ENCODE measurements around the gene C11orf97.

Gene C11orf97

DNA sequence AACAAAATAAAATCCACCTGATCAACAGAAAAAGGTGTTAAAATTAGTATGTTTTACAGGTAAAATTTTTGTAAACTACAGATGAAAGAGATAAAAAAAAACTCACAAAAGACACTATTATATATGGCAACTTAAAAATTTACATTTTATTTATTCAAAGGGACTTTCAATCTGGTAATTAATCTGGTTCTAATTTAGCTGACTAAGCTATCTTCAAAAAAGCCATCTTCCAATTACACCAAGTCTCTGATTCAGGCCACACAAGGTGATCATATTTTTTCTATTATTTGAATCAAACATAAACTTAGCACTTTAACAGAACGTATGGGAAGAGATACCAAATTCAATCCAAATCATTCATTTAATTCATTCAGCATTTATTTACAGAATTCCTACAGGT lies 26.2 kb upstream of the C11orf97 start:
- Histone ChIP-seq H4K8ac (ENCODE audit: low read depth, low read length) (no peak overlapping the region), H3K27ac (ENCODE audit: low read depth, low read length) (no peak overlapping the region), H3K4me3 (ENCODE audit: low read length) (no peak overlapping the region), H3K4me2 (ENCODE audit: low read length) (no peak overlapping the region), H3K79me2 (ENCODE audit: control insufficient read depth, insufficient read depth, low read length) (no peaks in the 10 kb centered on the region), H2BK120ac (ENCODE audit: low read depth, low read length) (no peak overlapping the region), H2BK5ac (ENCODE audit: low read length) (no peak overlapping the region), H4K5ac (ENCODE audit: low read length) (no peak overlapping the region), H3K23ac (ENCODE audit: low read length) (no peak overlapping the region), H3K4ac (ENCODE audit: low read depth, low read length) (no peak overlapping the region), H2BK15ac (replicated peaks; ENCODE audit: low read depth) (no peak overlapping the region), H3K27me3 (ENCODE audit: insufficient read depth, low read length, poor library complexity) (no peaks in the 10 kb centered on the region), H3K56ac (ENCODE audit: low read length) (no peak overlapping the region), H3K4me1 (ENCODE audit: control insufficient read depth, low read depth, low read length) (no peaks in the 10 kb centered on the region), H3K18ac (ENCODE audit: low read length) (no peak overlapping the region), H3K36me3 (ENCODE audit: control insufficient read depth, insufficient read depth, low read length) (no peaks in the 10 kb centered on the region), H3K79me1 (ENCODE audit: low read length) (no peaks in the 10 kb centered on the region), H2AK5ac (ENCODE audit: low read length) (no peak overlapping the region), H3K9ac (ENCODE audit: low read length) (no peak overlapping the region)
- DNase-seq = no peak
- no CpG with 5 or more reads among the region's 1 CpG for WGBS (ENCODE audit: extremely low coverage, insufficient coverage, low lambda C conversion rate)

DNA sequence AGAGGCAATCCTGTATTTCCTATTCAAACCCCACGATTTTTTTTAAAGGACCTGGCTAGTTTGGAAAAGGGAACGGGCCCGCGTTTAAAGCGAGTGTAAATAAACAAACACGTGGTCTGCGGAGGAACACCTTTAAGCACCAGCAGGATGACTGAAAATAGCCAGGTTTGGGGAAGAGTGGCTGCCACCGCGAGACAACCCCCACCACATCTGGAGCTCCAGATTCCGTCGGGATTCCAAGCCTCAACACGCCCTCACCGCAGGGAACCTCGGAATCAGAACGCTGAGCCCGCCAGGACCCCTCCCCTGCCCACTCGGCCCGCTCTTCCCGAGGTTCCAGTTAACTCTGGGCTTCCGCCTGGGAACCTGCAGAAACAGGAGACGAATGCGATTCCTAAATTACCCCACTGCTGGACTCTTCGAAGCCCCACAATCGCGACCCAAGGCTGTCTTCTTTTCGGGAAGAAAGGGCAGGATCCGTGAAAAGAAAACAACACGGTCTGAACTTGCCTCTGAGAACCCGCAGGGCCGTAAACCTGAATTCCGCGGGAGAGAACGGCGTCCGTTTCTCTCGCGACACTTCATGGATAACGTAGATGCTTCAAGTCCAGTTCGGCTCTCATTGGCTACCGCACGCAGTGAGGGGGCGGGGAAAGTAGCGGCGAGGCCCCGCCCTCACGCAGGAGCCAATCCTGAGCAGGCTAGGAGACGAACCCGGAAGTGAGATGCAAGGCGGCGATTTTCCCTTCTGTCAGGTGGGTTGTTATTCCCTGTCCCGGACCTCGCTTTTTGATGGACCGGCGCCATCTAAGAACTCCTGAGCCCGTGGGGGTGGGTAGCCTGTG lies 18.8 kb upstream of the C11orf97 start, which contains the start of the genes ANKRD49 and MRE11:
TSS of gene ANKRD49 (plus strand) at position 704 of the 845 bp plus-strand sequence. CDS start 2,710 bp downstream, outside the sequence.
TSS of gene MRE11 (minus strand) at position 564 of the 845 bp plus-strand sequence. CDS start 1,043 bp downstream, outside the sequence.
- no peak within 1 kb of the TSS for H2BK15ac ChIP-seq (replicated peaks; ENCODE audit: low read depth)
- H4K8ac ChIP-seq (ENCODE audit: low read depth, low read length) = no peak within 1 kb of the TSS
- peak within 1 kb of the TSS; percentile 93 for H3K4me3 ChIP-seq (ENCODE audit: low read length)
- no peak within 1 kb of the TSS for H2BK120ac ChIP-seq (ENCODE audit: low read depth, low read length)
- H3K56ac ChIP-seq (ENCODE audit: low read length) = peak within 1 kb of the TSS; percentile 91
- H2BK5ac ChIP-seq (ENCODE audit: low read length) = no peak within 1 kb of the TSS
- no CpG with 5 or more reads among the region's 55 CpGs for WGBS (ENCODE audit: extremely low coverage, insufficient coverage, low lambda C conversion rate)
- H3K27ac ChIP-seq (ENCODE audit: low read depth, low read length) = peak within 1 kb of the TSS; percentile 90
- H3K4ac ChIP-seq (ENCODE audit: low read depth, low read length) = no peak within 1 kb of the TSS
- H3K4me1 ChIP-seq (ENCODE audit: control insufficient read depth, low read depth, low read length) = no peaks in the 10 kb centered on the region
- no peaks in the 10 kb centered on the region for H3K27me3 ChIP-seq (ENCODE audit: insufficient read depth, low read length, poor library complexity)
- no peak within 1 kb of the TSS for H3K23ac ChIP-seq (ENCODE audit: low read length)
- no peak within 1 kb of the TSS for H2AK5ac ChIP-seq (ENCODE audit: low read length)
- peak; percentile 100 for DNase-seq
- H3K36me3 ChIP-seq (ENCODE audit: control insufficient read depth, insufficient read depth, low read length) = no peaks in the 10 kb centered on the region
- H4K5ac ChIP-seq (ENCODE audit: low read length) = no peak within 1 kb of the TSS
- H3K18ac ChIP-seq (ENCODE audit: low read length) = no peak within 1 kb of the TSS
- H3K9ac ChIP-seq (ENCODE audit: low read length) = peak within 1 kb of the TSS; percentile 92
- peaks cover 2% of the 10 kb centered on the region for H3K79me2 ChIP-seq (ENCODE audit: control insufficient read depth, insufficient read depth, low read length)
- peak within 1 kb of the TSS; percentile 92 for H3K4me2 ChIP-seq (ENCODE audit: low read length)
- peaks cover 2% of the 10 kb centered on the region for H3K79me1 ChIP-seq (ENCODE audit: low read length)

DNA sequence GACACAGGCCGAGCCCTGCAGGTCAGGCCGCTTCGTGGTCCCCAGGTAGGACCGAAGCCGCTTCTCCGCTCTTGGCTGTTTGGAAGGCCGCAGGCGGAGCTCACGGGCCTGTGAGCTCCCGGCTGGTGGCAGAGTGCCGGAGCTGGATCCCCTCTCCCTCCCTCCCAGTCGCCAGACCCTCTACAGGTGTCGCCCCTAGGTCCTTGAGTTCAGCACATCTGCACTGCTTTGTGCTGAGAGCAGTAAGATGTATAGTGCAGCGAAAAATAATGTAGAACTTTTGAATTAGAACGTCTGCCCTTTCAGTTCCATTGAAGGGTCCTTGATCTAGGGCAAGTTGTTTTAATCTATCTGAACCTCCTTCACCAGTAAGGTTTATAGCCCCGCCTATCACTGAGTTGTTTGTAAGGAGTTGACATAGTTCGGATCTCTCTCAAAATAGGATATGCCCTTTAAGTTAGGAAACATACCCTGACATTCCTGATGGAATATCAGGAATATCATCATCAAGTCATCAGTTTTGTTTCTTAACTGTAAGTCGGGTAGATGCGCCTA lies 18.1 kb upstream of the C11orf97 start:
- H3K4me1 ChIP-seq (ENCODE audit: control insufficient read depth, low read depth, low read length) = no peaks in the 10 kb centered on the region
- no peak overlapping the region for H3K18ac ChIP-seq (ENCODE audit: low read length)
- no peak overlapping the region for H3K23ac ChIP-seq (ENCODE audit: low read length)
- no peak for DNase-seq
- H3K4me2 ChIP-seq (ENCODE audit: low read length) = peak overlapping the region; percentile 76
- no CpG with 5 or more reads among the region's 19 CpGs for WGBS (ENCODE audit: extremely low coverage, insufficient coverage, low lambda C conversion rate)
- peaks cover 2% of the 10 kb centered on the region for H3K79me1 ChIP-seq (ENCODE audit: low read length)
- no peaks in the 10 kb centered on the region for H3K36me3 ChIP-seq (ENCODE audit: control insufficient read depth, insufficient read depth, low read length)
- H3K27ac ChIP-seq (ENCODE audit: low read depth, low read length) = peak overlapping the region; percentile 46
- H3K27me3 ChIP-seq (ENCODE audit: insufficient read depth, low read length, poor library complexity) = no peaks in the 10 kb centered on the region
- H3K4ac ChIP-seq (ENCODE audit: low read depth, low read length) = no peak overlapping the region
- peak overlapping the region; percentile 86 for H3K56ac ChIP-seq (ENCODE audit: low read length)
- H4K8ac ChIP-seq (ENCODE audit: low read depth, low read length) = no peak overlapping the region
- H2BK15ac ChIP-seq (replicated peaks; ENCODE audit: low read depth) = no peak overlapping the region
- peak overlapping the region; percentile 87 for H3K4me3 ChIP-seq (ENCODE audit: low read length)
- H4K5ac ChIP-seq (ENCODE audit: low read length) = no peak overlapping the region
- peak overlapping the region; percentile 77 for H3K9ac ChIP-seq (ENCODE audit: low read length)
- H2BK5ac ChIP-seq (ENCODE audit: low read length) = no peak overlapping the region
- peaks cover 2% of the 10 kb centered on the region for H3K79me2 ChIP-seq (ENCODE audit: control insufficient read depth, insufficient read depth, low read length)
- no peak overlapping the region for H2AK5ac ChIP-seq (ENCODE audit: low read length)
- H2BK120ac ChIP-seq (ENCODE audit: low read depth, low read length) = no peak overlapping the region

DNA sequence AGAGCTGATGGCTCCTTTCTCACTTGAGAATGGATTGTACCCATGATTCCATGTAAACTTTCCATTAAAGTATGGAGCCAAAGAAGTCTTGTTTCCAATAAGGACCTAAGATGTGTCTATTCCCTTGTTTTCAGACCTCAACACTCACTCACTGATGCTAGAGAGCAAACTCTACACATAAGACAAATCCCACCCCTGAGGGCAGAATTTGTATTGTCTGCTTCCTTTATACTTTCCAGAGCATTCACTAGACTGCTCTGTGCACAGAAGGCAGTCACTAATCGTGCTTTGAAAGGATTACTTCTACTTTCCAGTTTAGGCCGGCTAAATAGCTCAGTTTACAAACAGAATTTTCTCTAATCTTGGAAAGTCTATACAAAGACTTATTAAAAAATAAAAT lies 12.1 kb upstream of the C11orf97 start:
- H3K23ac ChIP-seq (ENCODE audit: low read length) = no peak overlapping the region
- no peak overlapping the region for H2BK5ac ChIP-seq (ENCODE audit: low read length)
- no peaks in the 10 kb centered on the region for H3K79me2 ChIP-seq (ENCODE audit: control insufficient read depth, insufficient read depth, low read length)
- no peak overlapping the region for H3K9ac ChIP-seq (ENCODE audit: low read length)
- no peaks in the 10 kb centered on the region for H3K27me3 ChIP-seq (ENCODE audit: insufficient read depth, low read length, poor library complexity)
- H3K4me2 ChIP-seq (ENCODE audit: low read length) = no peak overlapping the region
- no peak overlapping the region for H3K56ac ChIP-seq (ENCODE audit: low read length)
- H4K5ac ChIP-seq (ENCODE audit: low read length) = no peak overlapping the region
- DNase-seq = no peak
- no peak overlapping the region for H2BK120ac ChIP-seq (ENCODE audit: low read depth, low read length)
- H3K4ac ChIP-seq (ENCODE audit: low read depth, low read length) = no peak overlapping the region
- H3K79me1 ChIP-seq (ENCODE audit: low read length) = peaks cover 2% of the 10 kb centered on the region
- no peak overlapping the region for H3K27ac ChIP-seq (ENCODE audit: low read depth, low read length)
- H3K4me3 ChIP-seq (ENCODE audit: low read length) = no peak overlapping the region
- WGBS (ENCODE audit: extremely low coverage, insufficient coverage, low lambda C conversion rate) = no CpG with 5 or more reads among the region's 2 CpGs
- H2AK5ac ChIP-seq (ENCODE audit: low read length) = no peak overlapping the region
- no peaks in the 10 kb centered on the region for H3K36me3 ChIP-seq (ENCODE audit: control insufficient read depth, insufficient read depth, low read length)
- no peaks in the 10 kb centered on the region for H3K4me1 ChIP-seq (ENCODE audit: control insufficient read depth, low read depth, low read length)
- no peak overlapping the region for H2BK15ac ChIP-seq (replicated peaks; ENCODE audit: low read depth)
- H3K18ac ChIP-seq (ENCODE audit: low read length) = no peak overlapping the region
- H4K8ac ChIP-seq (ENCODE audit: low read depth, low read length) = no peak overlapping the region

DNA sequence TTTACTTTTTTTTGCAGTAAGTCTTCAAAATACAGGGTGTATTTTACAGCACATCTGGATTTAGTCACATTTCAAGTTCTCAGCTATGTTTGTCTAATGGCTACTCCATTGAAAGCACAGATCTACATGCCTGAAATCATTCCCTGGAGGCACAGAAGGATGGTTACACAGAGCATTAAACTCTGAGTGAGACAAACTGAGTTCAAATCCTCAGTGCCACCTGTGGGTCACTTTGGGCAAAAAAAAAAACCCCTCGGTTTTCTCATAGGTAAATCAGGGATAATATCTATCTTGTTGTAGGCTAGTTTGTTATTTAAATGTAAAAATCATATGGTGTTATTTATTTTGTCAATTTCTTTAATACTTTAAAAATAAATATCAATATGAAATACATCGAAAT lies 10.7 kb upstream of the C11orf97 start:
- no CpG with 5 or more reads among the region's 2 CpGs for WGBS (ENCODE audit: extremely low coverage, insufficient coverage, low lambda C conversion rate)
- Histone ChIP-seq H3K79me2 (ENCODE audit: control insufficient read depth, insufficient read depth, low read length) (no peaks in the 10 kb centered on the region), H3K27me3 (ENCODE audit: insufficient read depth, low read length, poor library complexity) (no peaks in the 10 kb centered on the region), H3K27ac (ENCODE audit: low read depth, low read length) (no peak overlapping the region), H3K4ac (ENCODE audit: low read depth, low read length) (no peak overlapping the region), H3K36me3 (ENCODE audit: control insufficient read depth, insufficient read depth, low read length) (no peaks in the 10 kb centered on the region), H3K79me1 (ENCODE audit: low read length) (no peaks in the 10 kb centered on the region), H2BK5ac (ENCODE audit: low read length) (no peak overlapping the region), H3K56ac (ENCODE audit: low read length) (no peak overlapping the region), H4K5ac (ENCODE audit: low read length) (no peak overlapping the region), H3K18ac (ENCODE audit: low read length) (no peak overlapping the region), H3K4me1 (ENCODE audit: control insufficient read depth, low read depth, low read length) (no peaks in the 10 kb centered on the region), H2AK5ac (ENCODE audit: low read length) (no peak overlapping the region), H4K8ac (ENCODE audit: low read depth, low read length) (no peak overlapping the region), H3K4me2 (ENCODE audit: low read length) (no peak overlapping the region), H3K9ac (ENCODE audit: low read length) (no peak overlapping the region), H3K23ac (ENCODE audit: low read length) (no peak overlapping the region), H2BK15ac (replicated peaks; ENCODE audit: low read depth) (no peak overlapping the region), H2BK120ac (ENCODE audit: low read depth, low read length) (no peak overlapping the region), H3K4me3 (ENCODE audit: low read length) (no peak overlapping the region)
- DNase-seq = peak; percentile 19
